Glutamatergic neuron (in vitro differentiated cells): ENCODE results near the gene MAST4. TPM values are rescaled to one million over a fixed set of nuclear protein-coding genes. Genes with fewer than 3 reads are reported as not detected.

ENCODE experiments used
- DNase-seq: peaks from one replicate; pipeline ENCODE4 v3.0.0; 2022
- H3K27ac Mint-ChIP-seq: one replicate; pipeline ENCODE4 v1.8.0; 2020; ENCODE audit warnings: mild to moderate bottlenecking, mixed read lengths, inconsistent platforms; ENCODE audit not compliant: unreplicated experiment
- H3K27me3 Mint-ChIP-seq: one replicate; pipeline ENCODE4 v1.8.0; 2020; ENCODE audit warnings: mild to moderate bottlenecking, moderate library complexity, mixed read lengths, inconsistent platforms; ENCODE audit not compliant: unreplicated experiment
- H3K36me3 Mint-ChIP-seq: one replicate; pipeline ENCODE4 v1.8.0; 2020; ENCODE audit warnings: mild to moderate bottlenecking, mixed read lengths, inconsistent platforms; ENCODE audit not compliant: unreplicated experiment
- H3K4me1 Mint-ChIP-seq: one replicate; pipeline ENCODE4 v1.8.0; 2020; ENCODE audit warnings: mild to moderate bottlenecking, low read depth, mixed read lengths, inconsistent platforms; ENCODE audit not compliant: unreplicated experiment
- H3K4me3 Mint-ChIP-seq: one replicate; pipeline ENCODE4 v1.8.0; 2020; ENCODE audit warnings: mild to moderate bottlenecking, mixed read lengths, inconsistent platforms; ENCODE audit not compliant: unreplicated experiment
- H3K9me3 Mint-ChIP-seq: one replicate; pipeline ENCODE4 v1.8.0; 2020; ENCODE audit warnings: mild to moderate bottlenecking, moderate library complexity, mixed read lengths, inconsistent platforms; ENCODE audit not compliant: unreplicated experiment
- total RNA-seq: library from RNA; stranded (reverse); fragmentation: NEBNext Ultra II Directional; extraction: Animal tissue kit (Norgen Biotek cat#: 25700); gene quantifications from one replicate; pipeline ENCODE4 v1.2.1, GENCODE V29; 2021; ENCODE audit not compliant: unreplicated experiment
- TF ChIP-seq, protein P1 (sequence below): fragments of 200-600 bp; sonication (generic); IDR thresholded peaks from one replicate; pipeline ENCODE4 v1.5.0; 2021; ENCODE audit not compliant: partially characterized antibody, unreplicated experiment

MAST4 gene
- total RNA-seq, 1 donor from 2014 or later, result 11.5 TPM

DNA sequence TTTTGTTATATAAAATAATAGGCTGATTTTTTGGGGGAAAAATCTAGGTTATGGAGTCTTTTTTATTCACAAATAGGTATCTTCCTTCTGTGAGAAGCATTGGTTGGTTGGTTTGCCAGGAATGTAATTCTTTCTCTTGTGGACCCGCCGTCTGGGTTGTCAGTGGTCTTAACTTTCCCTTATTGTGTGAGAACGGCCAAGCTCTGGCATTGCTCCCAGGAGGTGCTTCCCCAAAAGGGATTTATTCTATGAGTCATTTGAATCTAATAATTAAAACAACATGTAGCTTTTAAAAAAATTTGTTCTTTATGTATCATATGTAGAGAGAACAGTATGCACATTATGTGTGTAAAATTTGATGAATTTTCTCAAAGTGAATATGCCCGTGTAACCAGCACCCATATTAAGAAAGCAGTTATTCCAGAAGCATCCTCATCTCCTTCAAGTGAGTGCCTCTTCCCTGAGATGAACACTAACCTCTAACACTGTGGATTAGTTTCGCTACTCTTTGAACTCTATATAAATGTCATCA lies 114.4 kb downstream of the MAST4 start:
- H3K36me3 Mint-ChIP-seq, result no peaks in the 10 kb centered on the region
- no peak for DNase-seq
- no peak overlapping the region for H3K27ac Mint-ChIP-seq
- H3K4me1 Mint-ChIP-seq, result no peaks in the 10 kb centered on the region
- TF ChIP-seq, protein P1, sequence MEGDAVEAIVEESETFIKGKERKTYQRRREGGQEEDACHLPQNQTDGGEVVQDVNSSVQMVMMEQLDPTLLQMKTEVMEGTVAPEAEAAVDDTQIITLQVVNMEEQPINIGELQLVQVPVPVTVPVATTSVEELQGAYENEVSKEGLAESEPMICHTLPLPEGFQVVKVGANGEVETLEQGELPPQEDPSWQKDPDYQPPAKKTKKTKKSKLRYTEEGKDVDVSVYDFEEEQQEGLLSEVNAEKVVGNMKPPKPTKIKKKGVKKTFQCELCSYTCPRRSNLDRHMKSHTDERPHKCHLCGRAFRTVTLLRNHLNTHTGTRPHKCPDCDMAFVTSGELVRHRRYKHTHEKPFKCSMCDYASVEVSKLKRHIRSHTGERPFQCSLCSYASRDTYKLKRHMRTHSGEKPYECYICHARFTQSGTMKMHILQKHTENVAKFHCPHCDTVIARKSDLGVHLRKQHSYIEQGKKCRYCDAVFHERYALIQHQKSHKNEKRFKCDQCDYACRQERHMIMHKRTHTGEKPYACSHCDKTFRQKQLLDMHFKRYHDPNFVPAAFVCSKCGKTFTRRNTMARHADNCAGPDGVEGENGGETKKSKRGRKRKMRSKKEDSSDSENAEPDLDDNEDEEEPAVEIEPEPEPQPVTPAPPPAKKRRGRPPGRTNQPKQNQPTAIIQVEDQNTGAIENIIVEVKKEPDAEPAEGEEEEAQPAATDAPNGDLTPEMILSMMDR, result no peak
- H3K4me3 Mint-ChIP-seq, result no peak overlapping the region
- H3K27me3 Mint-ChIP-seq, result peaks cover 3% of the 10 kb centered on the region
- H3K9me3 Mint-ChIP-seq, result no peaks in the 10 kb centered on the region

DNA sequence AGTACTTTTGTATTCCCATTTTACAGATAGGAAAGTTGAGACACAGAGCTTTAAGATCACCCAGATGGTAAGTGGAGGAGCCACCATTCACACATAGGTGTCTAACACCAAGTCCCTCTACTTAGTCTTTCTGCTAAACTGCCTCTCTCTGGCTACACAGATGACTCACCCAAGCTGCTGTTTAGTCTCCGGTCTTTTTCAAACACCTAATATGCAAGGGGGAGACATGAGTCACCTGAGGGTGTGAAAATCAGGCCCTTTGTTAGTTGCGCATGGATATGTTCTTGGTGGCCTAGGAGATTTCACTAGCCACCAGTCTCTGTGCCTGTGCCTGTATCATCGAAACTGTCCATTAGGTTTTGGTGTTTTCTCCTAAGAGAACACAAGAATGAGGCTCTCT lies 117.8 kb downstream of the MAST4 start:
- Mint-ChIP-seq H3K36me3 (no peaks in the 10 kb centered on the region), H3K9me3 (no peaks in the 10 kb centered on the region), H3K4me1 (peaks cover 17% of the 10 kb centered on the region), H3K27me3 (no peaks in the 10 kb centered on the region), H3K4me3 (no peak overlapping the region), H3K27ac (no peak overlapping the region)
- TF ChIP-seq, protein P1, result no peak
- DNase-seq, result no peak

DNA sequence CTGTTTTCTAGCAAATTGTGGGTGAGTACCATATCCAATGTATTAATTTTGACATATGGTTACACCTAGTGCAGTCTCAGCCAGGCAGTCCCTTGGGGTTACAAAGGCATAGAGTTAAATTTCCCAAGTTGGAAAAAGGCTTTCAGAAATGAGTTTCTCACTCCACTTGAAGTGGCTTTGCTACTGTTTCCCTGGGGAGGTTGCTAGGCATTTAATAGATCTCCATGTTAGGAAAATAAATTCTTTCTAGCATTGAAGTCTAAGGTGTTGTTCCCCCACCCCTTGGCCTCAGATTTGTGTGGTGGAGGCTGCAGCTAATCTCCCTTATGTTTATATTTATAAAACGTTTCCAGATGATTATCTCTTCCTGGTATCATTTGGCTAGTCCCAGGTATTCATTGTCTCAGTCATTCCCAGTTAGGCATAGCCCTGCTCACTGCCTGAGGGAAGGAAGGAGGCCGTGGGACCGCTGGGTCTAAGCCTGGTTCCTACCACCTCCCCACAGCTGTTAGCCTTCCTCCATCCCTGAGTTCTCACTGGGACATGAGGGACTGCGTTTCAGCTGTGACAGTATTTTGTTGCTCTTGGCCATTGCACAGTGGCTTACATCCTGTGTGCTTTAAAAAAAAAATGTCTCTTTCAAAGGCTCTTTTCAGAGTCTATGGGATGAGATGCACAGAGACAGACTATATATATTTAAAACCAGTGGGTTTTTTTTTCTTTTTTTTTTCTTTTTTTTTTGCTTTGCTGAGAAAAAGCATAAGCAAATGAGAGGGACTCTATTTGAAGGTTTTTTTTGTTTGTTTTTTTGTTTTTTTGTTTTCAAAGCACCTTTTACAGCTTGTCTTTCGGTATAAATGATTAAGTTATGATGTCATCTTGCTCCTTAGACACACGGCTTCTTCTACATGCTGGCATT lies 121.5 kb downstream of the MAST4 start:
- peak; percentile 41 for DNase-seq
- Mint-ChIP-seq H3K27me3 (no peaks in the 10 kb centered on the region), H3K4me3 (peak overlapping the region; percentile 39), H3K36me3 (no peaks in the 10 kb centered on the region), H3K4me1 (peaks cover 27% of the 10 kb centered on the region), H3K27ac (peak overlapping the region; percentile 29), H3K9me3 (no peaks in the 10 kb centered on the region)
- TF ChIP-seq, protein P1, result no peak

DNA sequence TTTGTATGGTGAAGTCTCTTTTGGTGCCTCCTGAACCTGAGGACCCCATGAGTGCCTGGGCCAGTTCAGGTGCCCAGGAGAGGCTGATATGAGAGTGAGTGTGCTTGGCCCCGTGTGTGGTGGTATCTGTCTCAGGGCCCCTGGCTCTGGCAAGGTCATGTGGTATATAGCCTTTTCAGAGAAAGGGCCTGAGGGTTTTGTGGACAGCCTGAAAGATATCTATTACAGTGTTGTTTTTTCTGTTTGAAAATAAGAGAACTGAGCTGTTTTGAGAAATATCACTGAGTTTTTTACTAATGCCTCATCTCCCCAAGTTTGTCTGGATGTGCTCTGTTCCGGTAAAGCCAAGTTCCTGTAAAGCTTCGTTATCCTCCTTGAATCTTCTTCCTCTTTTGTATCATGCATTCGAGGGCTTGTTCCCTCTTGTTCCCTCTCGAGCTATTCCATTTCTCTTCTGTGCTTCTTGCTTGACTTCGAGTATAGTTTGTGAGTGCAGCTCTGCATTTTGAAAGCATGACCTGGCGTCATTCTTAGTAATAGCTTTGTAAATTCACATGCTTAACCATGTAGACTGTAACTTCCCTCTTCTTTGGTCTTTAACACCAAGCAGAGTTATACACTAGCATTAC lies 122.3 kb downstream of the MAST4 start:
- H3K4me3 Mint-ChIP-seq, result peak overlapping the region; percentile 13
- TF ChIP-seq, protein P1, result no peak
- no peaks in the 10 kb centered on the region for H3K36me3 Mint-ChIP-seq
- no peaks in the 10 kb centered on the region for H3K9me3 Mint-ChIP-seq
- no peaks in the 10 kb centered on the region for H3K27me3 Mint-ChIP-seq
- H3K4me1 Mint-ChIP-seq, result peaks cover 27% of the 10 kb centered on the region
- H3K27ac Mint-ChIP-seq, result no peak overlapping the region
- no peak for DNase-seq
